Esophagus muscularis mucosa (tissue), 4 donors: Measurements from ENCODE around the gene FRY.

Experiments
- CTCF ChIP-seq, 3 experiments: fragments of 200-600 bp in 2 of 3; fragments of 450-650 bp in 1 of 3; sonication (generic) in 2 of 3; IDR thresholded peaks; one replicate each; pipeline ENCODE4 v1.5.1; 2017 to 2019; ENCODE audit warnings: antibody characterized with exemption in 3 of 3, mild to moderate bottlenecking in 2 of 3, moderate library complexity in 1 of 3
- EP300 ChIP-seq: sonication (generic); formaldehyde crosslinking; IDR thresholded peaks from one replicate; pipeline ENCODE4 v1.6.1; 2017; ENCODE audit warnings: antibody characterized with exemption
- POLR2A ChIP-seq: fragments of 450-650 bp; IDR thresholded peaks from one replicate; pipeline ENCODE4 v1.6.1; 2017; ENCODE audit warnings: antibody characterized with exemption, moderate library complexity, mild to moderate bottlenecking, low read depth
- POLR2AphosphoS5 ChIP-seq, 2 donors: sonication (generic); formaldehyde crosslinking; IDR thresholded peaks; one replicate each; pipeline ENCODE4 v1.6.1; 2017; ENCODE audit warnings: antibody characterized with exemption in 2 of 2

DNA sequence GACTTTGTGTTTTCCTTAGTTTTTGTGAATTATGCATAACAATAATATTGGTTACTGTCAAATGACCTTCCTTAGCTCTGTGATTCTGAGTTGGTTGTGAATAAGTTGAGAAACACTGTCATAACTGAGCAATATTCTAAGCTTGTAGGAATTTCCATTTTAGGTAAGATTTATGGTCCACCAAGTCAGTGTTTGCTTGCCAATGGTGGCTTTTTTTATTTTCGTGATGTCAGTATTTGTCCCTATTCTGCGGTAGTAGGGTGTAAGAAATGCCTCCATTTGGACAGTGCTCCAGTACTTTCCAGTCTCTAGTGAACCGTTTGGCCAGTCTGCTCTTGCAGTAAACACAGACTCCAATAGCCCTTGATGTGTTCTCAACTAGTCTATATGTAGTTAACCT lies 94.7 kb downstream of the FRY start:
- TF ChIP-seq CTCF (IDR thresholded peaks at IDR 0.05) (no peak), EP300 (no peak), POLR2AphosphoS5 (IDR thresholded peaks at IDR 0.05) (no peak), POLR2A (no peak)
